Activated T-cell treated with anti-CD3 and anti-CD28 coated beads, Interleukin-2, amount 50 U/mL, for 4 hours (primary cell): ENCODE data around the gene EFCAB11. TPM values are rescaled to one million over a fixed set of nuclear protein-coding genes. Genes with fewer than 3 reads are reported as not detected.
"Not testable (repeated sequence)": the region's sequence is repeated elsewhere in the genome, so short reads cannot be mapped to it uniquely, and the experiment has no call there.

ENCODE experiments used
- ATAC-seq, 2 donors: fragments of 200-7000 bp; cut with Tn5 transposase; one replicate each; pipeline ENCODE4 v1.10.0; 2021
- DNase-seq: peaks from one replicate; pipeline ENCODE4 v3.0.0-alpha.2; 2020
- H3K27me3 Mint-ChIP-seq: one replicate; pipeline ENCODE4 v1.8.0; 2021; ENCODE audit warnings: low read depth, mixed read lengths
- H3K36me3 Mint-ChIP-seq: one replicate; pipeline ENCODE4 v1.8.0; 2022; ENCODE audit warnings: mixed read lengths; ENCODE audit not compliant: insufficient read depth
- H3K4me1 Mint-ChIP-seq: one replicate; pipeline ENCODE4 v1.8.0; 2021; ENCODE audit warnings: low read depth, mixed read lengths
- H3K4me3 Mint-ChIP-seq: one replicate; pipeline ENCODE4 v1.8.0; 2021; ENCODE audit warnings: mild to moderate bottlenecking, moderate library complexity, mixed read lengths
- H3K9me3 Mint-ChIP-seq: one replicate; pipeline ENCODE4 v1.8.0; 2021; ENCODE audit warnings: mixed read lengths
- total RNA-seq, 3 donors: library from RNA; stranded (reverse); gene quantifications; one replicate each; pipeline ENCODE4 v1.2.1, GENCODE V29; 2021

Gene EFCAB11
- total RNA-seq, 3 donors from 2014 or later: 4.3 to 6.0 (median 5.2) TPM

DNA sequence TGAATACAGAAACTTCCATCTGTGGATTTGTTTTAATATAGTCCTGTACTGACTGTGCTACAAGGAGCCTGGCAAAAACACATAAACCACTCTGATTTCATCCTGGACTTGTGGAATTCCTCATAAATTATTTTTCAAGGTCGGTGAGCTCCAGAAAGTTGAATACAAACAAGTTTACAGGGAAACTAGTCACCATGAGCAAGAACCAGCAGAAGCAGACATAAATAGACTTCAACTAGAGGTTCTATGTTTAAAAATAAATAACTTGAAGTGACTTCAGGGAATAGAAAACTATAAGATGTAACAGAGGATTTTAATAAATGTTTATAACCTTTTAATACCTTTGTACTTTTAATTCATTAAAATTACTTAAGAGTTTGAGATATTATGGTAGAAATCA lies 63.5 kb downstream of the EFCAB11 start:
- Mint-ChIP-seq H3K4me3 (no peak overlapping the region), H3K36me3 (peaks cover 2% of the 10 kb centered on the region), H3K9me3 (peaks cover 6% of the 10 kb centered on the region), H3K4me1 (no peaks in the 10 kb centered on the region), H3K27me3 (no peaks in the 10 kb centered on the region)
- DNase-seq (no peak), ATAC-seq (no peak)

GRCh38 chr14:89890589-89890988 lies 63.9 kb downstream of the EFCAB11 start:
- Mint-ChIP-seq H3K27me3 (no peaks in the 10 kb centered on the region), H3K9me3 (peaks cover 6% of the 10 kb centered on the region), H3K4me1 (no peaks in the 10 kb centered on the region), H3K4me3 (no peak overlapping the region), H3K36me3 (no peaks in the 10 kb centered on the region)
- DNase-seq (no peak), ATAC-seq (no peak)

- H3K9me3 Mint-ChIP-seq: peaks cover 6% of the 10 kb centered on the region
These were observed 64.9 kb downstream of the EFCAB11 start for GRCh38 chr14:89889626-89890025.

DNA sequence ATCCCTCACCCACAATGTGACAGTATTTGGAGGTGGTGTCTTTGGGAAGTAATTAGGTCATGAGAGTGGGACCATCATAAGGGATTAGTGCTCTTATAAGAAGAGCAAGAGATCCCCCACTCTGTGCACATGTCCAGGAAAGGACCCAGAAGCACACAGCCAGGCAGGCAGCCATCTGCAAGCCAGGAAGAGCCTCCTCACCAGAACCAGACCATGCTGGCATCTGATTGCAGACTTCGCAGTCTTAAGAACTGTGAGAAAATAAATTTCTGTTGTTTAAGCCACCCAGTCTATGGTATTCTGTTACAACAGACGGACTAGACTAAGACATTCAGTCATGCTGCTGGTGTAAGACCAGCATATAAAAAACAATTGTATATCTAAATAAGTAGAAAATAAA lies 69.8 kb downstream of the EFCAB11 start:
- Mint-ChIP-seq H3K4me3 (no peak overlapping the region), H3K27me3 (no peaks in the 10 kb centered on the region), H3K36me3 (no peaks in the 10 kb centered on the region), H3K9me3 (no peaks in the 10 kb centered on the region), H3K4me1 (no peaks in the 10 kb centered on the region)
- ATAC-seq (no peak), DNase-seq (no peak)

More at GRCh38 chr14:89889626-89890025, 64.9 kb downstream of the EFCAB11 start:
- Mint-ChIP-seq H3K36me3 (no peaks in the 10 kb centered on the region), H3K27me3 (no peaks in the 10 kb centered on the region), H3K4me3 (no peak overlapping the region), H3K4me1 (no peaks in the 10 kb centered on the region)
- no peak for ATAC-seq
- DNase-seq: no peak

- H3K4me1 Mint-ChIP-seq: no peaks in the 10 kb centered on the region
- no peaks in the 10 kb centered on the region for H3K36me3 Mint-ChIP-seq
- H3K27me3 Mint-ChIP-seq: no peaks in the 10 kb centered on the region
- ATAC-seq (no peak), DNase-seq (no peak)
- no peaks in the 10 kb centered on the region for H3K9me3 Mint-ChIP-seq
- H3K4me3 Mint-ChIP-seq: no peak overlapping the region
These were observed 72.7 kb downstream of the EFCAB11 start for GRCh38 chr14:89881839-89882238.

- not testable (repeated sequence) for H3K36me3 Mint-ChIP-seq, H3K9me3 Mint-ChIP-seq, H3K4me3 Mint-ChIP-seq, H3K4me1 Mint-ChIP-seq, H3K27me3 Mint-ChIP-seq, DNase-seq, ATAC-seq
These were observed 80.4 kb downstream of the EFCAB11 start for GRCh38 chr14:89874091-89874490.

DNA sequence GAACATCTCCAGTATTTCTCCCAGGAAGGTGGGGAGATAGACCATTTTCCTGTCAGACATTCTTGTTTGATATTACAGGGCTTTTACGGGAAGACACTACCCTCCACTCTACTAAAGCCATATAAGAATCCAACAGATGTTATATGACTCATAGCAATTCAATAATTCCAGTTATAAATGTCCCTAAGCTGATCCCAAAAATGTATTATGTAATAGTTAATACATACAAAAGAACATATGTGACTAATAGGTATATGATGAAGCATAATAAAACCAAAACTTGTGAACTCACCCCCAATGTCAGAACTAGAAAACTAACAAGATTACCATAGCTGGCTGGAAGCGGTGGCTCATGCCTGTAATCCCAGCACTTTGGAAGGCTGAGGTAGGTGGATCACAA lies 84.2 kb downstream of the EFCAB11 start:
- DNase-seq (no peak), ATAC-seq (no peak)
- H3K4me1 Mint-ChIP-seq: no peaks in the 10 kb centered on the region
- H3K36me3 Mint-ChIP-seq: peaks cover 3% of the 10 kb centered on the region
- no peaks in the 10 kb centered on the region for H3K27me3 Mint-ChIP-seq
- no peak overlapping the region for H3K4me3 Mint-ChIP-seq
- peaks cover 10% of the 10 kb centered on the region for H3K9me3 Mint-ChIP-seq

- peaks cover 3% of the 10 kb centered on the region for H3K36me3 Mint-ChIP-seq
These were observed 84.9 kb downstream of the EFCAB11 start for GRCh38 chr14:89869606-89870005.

DNA sequence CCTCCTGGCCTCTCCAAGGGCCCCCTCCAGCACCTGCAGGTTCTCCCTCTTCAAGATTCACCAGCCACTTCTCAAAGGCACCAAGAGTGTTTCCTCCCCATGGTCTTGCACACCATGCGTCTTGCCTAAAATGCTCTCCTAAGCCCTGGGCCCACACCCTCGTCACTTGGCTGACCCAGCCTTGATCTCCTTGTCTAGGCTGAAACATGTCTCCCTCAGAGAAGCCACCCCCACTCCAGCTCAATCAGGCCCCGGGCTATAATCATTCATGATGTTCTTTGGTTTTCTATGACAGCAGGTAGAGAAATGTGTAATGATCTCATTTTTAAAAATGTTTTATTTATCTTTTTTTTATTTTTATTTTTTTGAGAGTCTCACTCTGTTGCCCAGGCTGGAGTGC lies 88.1 kb downstream of the EFCAB11 start:
- H3K27me3 Mint-ChIP-seq: no peaks in the 10 kb centered on the region
- DNase-seq (no peak), ATAC-seq (no peak)
- peaks cover 8% of the 10 kb centered on the region for H3K9me3 Mint-ChIP-seq
- no peak overlapping the region for H3K4me3 Mint-ChIP-seq
- H3K36me3 Mint-ChIP-seq: peaks cover 4% of the 10 kb centered on the region
- no peaks in the 10 kb centered on the region for H3K4me1 Mint-ChIP-seq

More at GRCh38 chr14:89869606-89870005, 84.9 kb downstream of the EFCAB11 start:
- H3K4me1 Mint-ChIP-seq: no peaks in the 10 kb centered on the region
- ATAC-seq: no peak
- no peak for DNase-seq
- no peaks in the 10 kb centered on the region for H3K27me3 Mint-ChIP-seq
- H3K9me3 Mint-ChIP-seq: peaks cover 7% of the 10 kb centered on the region
- H3K4me3 Mint-ChIP-seq: no peak overlapping the region

DNA sequence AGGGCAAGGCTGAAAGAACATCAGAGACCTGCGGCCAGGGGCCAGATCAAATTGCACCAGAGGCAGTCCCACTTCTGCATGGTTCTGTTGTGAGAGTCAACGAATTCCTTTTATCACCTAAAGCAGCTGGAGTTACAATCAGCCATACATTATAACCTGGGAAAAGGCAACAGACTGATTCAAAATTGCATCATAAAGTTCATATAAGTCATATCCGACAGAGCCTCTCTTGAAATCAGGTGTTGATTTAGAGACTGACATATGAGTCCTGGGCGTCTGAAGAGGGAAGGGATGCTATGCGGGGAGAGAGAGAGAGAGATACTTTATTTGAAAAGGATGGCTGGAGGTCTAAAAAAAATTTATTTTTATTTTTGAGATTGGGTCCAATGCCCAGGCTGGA lies 89.4 kb downstream of the EFCAB11 start:
- H3K4me1 Mint-ChIP-seq: no peaks in the 10 kb centered on the region
- H3K4me3 Mint-ChIP-seq: no peak overlapping the region
- peaks cover 4% of the 10 kb centered on the region for H3K36me3 Mint-ChIP-seq
- ATAC-seq: no peak
- H3K27me3 Mint-ChIP-seq: no peaks in the 10 kb centered on the region
- DNase-seq: no peak
- H3K9me3 Mint-ChIP-seq: peaks cover 13% of the 10 kb centered on the region

DNA sequence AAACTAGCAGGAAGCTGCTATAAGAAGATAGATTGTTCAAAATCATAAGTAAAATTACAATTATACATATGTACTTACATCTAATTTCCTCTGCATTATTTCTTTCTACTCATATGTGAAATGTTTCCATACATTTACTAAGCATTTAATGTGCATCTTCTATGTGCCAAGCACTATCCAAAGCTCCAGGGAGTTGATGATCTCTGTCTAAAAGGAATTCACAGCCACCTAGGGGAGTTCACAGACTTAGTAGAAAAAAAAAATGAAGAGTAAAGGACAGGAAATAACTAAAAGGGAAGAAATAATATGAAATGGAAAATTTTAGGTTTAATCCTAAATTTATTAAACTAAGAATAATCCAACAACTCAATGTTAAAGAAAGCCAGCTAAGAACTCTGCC lies 91.7 kb downstream of the EFCAB11 start:
- no peaks in the 10 kb centered on the region for H3K27me3 Mint-ChIP-seq
- DNase-seq (no peak), ATAC-seq (no peak)
- H3K36me3 Mint-ChIP-seq: peaks cover 4% of the 10 kb centered on the region
- H3K4me1 Mint-ChIP-seq: no peaks in the 10 kb centered on the region
- no peak overlapping the region for H3K4me3 Mint-ChIP-seq
- H3K9me3 Mint-ChIP-seq: peaks cover 13% of the 10 kb centered on the region

GRCh38 chr14:89861630-89862029 lies 92.9 kb downstream of the EFCAB11 start:
- no peak for ATAC-seq
- Mint-ChIP-seq H3K36me3 (peaks cover 2% of the 10 kb centered on the region), H3K27me3 (no peaks in the 10 kb centered on the region), H3K9me3 (peaks cover 9% of the 10 kb centered on the region), H3K4me3 (no peak overlapping the region), H3K4me1 (no peaks in the 10 kb centered on the region)
- DNase-seq: no peak

- Mint-ChIP-seq H3K36me3 (peaks cover 2% of the 10 kb centered on the region), H3K27me3 (no peaks in the 10 kb centered on the region), H3K4me3 (no peak overlapping the region), H3K9me3 (peaks cover 9% of the 10 kb centered on the region), H3K4me1 (no peaks in the 10 kb centered on the region)
- no peak for DNase-seq
- no peak for ATAC-seq
These were observed 96.4 kb downstream of the EFCAB11 start for GRCh38 chr14:89858089-89858488.

GRCh38 chr14:89856871-89857345 lies 97.6 kb downstream of the EFCAB11 start:
- H3K4me3 Mint-ChIP-seq: no peak overlapping the region

GRCh38 chr14:89855961-89856656 lies 98.4 kb downstream of the EFCAB11 start:
- no peaks in the 10 kb centered on the region for H3K4me1 Mint-ChIP-seq
- H3K27me3 Mint-ChIP-seq: no peaks in the 10 kb centered on the region

More at GRCh38 chr14:89856871-89857345, 97.6 kb downstream of the EFCAB11 start:
- Mint-ChIP-seq H3K36me3 (peaks cover under 1% of the 10 kb centered on the region), H3K9me3 (peaks cover 8% of the 10 kb centered on the region), H3K27me3 (no peaks in the 10 kb centered on the region), H3K4me1 (no peaks in the 10 kb centered on the region)
- DNase-seq (no peak), ATAC-seq (no peak)

More at GRCh38 chr14:89855961-89856656, 98.4 kb downstream of the EFCAB11 start:
- Mint-ChIP-seq H3K36me3 (no peaks in the 10 kb centered on the region), H3K4me3 (no peak overlapping the region), H3K9me3 (peaks cover 2% of the 10 kb centered on the region)
- DNase-seq: no peak
- no peak for ATAC-seq
